ENCODE results near the gene ZNF646. TPM values are rescaled to one million over a fixed set of nuclear protein-coding genes. Genes with fewer than 3 reads are reported as not detected.

Gene ZNF646
- total and polyA plus RNA-seq, 12 donors = 3.1 to 17.8 (median 13.6) TPM

GRCh38 chr16:31110106-31111034, 36.1 kb downstream of the ZNF646 start:
- intact Hi-C loops (cut with DNase I) = no loop called here
- WGBS, 4 donors = 86 to 91% (median 88%) methylated on average over 13 to 26 of the region's 26 CpGs
- no peaks in the 10 kb centered on the region for H3K27me3 ChIP-seq
- no peak for TF ChIP-seq CTCF (IDR thresholded peaks at IDR 0.05)
- TF ChIP-seq POLR2A (IDR thresholded peaks at IDR 0.05) = no peak
- H3K36me3 ChIP-seq (replicated peaks in 1 of 2) = peaks cover 0 to 38% of the 10 kb centered on the region in 2 donors
- peak in 1 of 7 donors; percentile 25 for DNase-seq
- H3K4me1 ChIP-seq (replicated peaks in 1 of 2) = peaks cover 33 to 40% of the 10 kb centered on the region in 2 donors
- H3K9me3 ChIP-seq (replicated peaks in 1 of 3) = no peaks in the 10 kb centered on the region
- H3K4me3 ChIP-seq = no peak overlapping the region
- H3K27ac ChIP-seq = peak overlapping the region in 1 of 5 donors; percentile 25

DNA sequence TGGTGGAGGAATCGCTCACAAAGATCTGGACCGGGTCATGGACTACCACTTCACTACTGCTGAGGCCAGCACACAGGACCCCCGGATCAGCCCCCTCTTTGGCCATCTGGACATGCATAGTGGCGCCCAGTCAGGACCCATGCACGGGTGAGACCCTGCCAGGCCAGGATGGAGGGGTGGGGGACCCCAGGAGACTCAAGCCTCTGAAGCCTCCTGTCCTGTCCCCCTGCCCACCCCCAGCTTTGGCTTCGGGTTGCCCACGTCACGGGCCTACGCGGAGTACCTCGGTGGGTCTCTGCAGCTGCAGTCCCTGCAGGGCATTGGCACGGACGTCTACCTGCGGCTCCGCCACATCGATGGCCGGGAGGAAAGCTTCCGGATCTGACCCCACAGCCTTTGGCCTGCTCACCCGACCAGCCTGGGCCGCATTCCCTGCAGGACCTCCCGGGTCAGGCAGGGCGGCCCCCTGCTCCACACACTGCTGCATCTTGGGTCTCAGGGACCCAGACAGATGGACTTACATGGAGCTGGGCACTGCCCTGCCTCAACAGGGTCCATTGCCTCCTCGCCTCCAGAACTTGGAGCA, 37.8 kb downstream of the ZNF646 start:
- TF ChIP-seq CTCF (IDR thresholded peaks at IDR 0.05) (no peak), POLR2A (IDR thresholded peaks at IDR 0.05) (no peak)
- WGBS, 4 donors = 94 to 100% (median 95%) methylated on average over 3 to 23 of the region's 23 CpGs
- Histone ChIP-seq H3K27me3 (no peaks in the 10 kb centered on the region), H3K36me3 (replicated peaks in 1 of 2) (peaks cover 0 to 38% of the 10 kb centered on the region in 2 donors), H3K27ac (peak overlapping the region; percentile 57 to 86 (median 81)), H3K4me1 (replicated peaks in 1 of 2) (peaks cover 34 to 35% of the 10 kb centered on the region in 2 donors), H3K9me3 (replicated peaks in 1 of 3) (no peaks in the 10 kb centered on the region), H3K4me3 (no peak overlapping the region)
- DNase-seq = peak in 1 of 7 donors; percentile 30
- intact Hi-C loops (cut with DNase I) = no loop called here

DNA sequence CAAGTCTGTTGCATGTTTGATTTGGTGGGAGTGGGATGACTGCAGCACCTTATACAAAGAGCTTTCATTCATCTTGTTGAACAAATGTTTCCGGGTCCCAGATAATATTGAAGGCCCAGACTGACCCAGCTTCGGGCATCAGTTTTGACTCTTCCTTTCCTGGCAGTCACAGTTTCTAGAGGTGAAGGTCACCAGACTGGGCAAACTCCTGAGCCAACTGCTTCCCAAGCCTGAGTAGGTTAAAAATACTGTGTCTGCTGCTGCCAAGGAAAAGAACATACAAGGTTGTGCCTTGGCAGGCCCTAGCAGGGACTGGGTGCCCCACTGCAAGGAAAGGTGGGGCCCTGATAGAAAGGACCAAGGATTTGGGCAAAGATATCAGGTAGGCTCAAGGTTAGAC, 38.5 kb downstream of the ZNF646 start:
- DNase-seq = peak in 5 of 7 donors; percentile 64 to 83 (median 79)
- 38 to 47% (median 43%) methylated on average over 2 of the region's 2 CpGs for WGBS, 4 donors
- TF ChIP-seq CTCF (IDR thresholded peaks at IDR 0.05) = no peak
- TF ChIP-seq POLR2A (IDR thresholded peaks at IDR 0.05) = no peak
- intact Hi-C loops (cut with DNase I) = no loop called here
- Histone ChIP-seq H3K36me3 (replicated peaks in 1 of 2) (peaks cover 0 to 38% of the 10 kb centered on the region in 2 donors), H3K9me3 (replicated peaks in 1 of 3) (no peaks in the 10 kb centered on the region), H3K4me3 (no peak overlapping the region), H3K27me3 (no peaks in the 10 kb centered on the region), H3K27ac (peak overlapping the region; percentile 57 to 86 (median 81)), H3K4me1 (replicated peaks in 1 of 2) (peaks cover 35 to 36% of the 10 kb centered on the region in 2 donors)
